ENCODE data around the gene FOXD2.

FOXD2 gene

DNA sequence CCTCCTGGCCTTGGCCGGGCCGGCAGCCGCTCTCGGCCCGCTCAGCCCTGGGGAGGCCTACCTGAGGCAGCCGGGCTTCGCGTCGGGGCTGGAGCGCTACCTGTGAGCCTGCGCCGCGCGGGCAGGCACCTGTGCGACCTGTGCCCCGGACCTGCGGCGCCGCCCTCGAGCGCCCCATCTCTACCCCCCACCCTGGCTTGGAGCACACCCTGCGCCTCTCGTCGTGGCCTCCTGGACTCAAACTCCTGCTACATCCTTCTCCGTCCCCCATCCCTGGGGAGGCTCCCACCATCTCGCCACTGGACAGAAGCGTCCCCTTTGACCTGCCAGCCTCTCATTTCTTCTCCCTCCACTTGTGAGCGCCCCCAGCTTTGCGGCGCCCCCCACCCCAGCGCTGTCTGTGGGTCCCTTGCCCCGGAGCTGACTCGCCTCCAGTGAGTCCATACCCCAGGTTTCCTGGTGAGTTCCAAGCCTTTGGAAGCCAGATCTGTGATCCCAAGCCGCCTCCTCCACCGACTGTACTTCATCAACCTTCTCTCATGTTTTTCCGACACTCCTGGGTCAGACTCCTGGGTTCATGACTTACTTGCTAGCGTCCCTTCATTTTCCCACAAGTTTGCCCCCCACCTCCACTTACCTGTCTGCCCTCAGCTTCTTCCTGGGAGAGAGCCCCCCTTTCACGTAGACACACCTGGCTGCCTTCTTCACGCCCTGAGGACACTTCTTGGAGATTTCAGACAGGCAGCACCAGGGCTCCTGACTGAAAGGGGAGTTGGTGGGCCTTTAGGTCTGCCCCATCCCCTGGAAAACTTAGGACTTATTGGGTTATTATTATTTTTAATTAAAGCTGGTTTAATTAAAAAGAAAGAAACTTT, 20.4 kb upstream of the FOXD2 start:
- DNase-seq (ENCODE audit: low read depth in 2 of 2): no peak

DNA sequence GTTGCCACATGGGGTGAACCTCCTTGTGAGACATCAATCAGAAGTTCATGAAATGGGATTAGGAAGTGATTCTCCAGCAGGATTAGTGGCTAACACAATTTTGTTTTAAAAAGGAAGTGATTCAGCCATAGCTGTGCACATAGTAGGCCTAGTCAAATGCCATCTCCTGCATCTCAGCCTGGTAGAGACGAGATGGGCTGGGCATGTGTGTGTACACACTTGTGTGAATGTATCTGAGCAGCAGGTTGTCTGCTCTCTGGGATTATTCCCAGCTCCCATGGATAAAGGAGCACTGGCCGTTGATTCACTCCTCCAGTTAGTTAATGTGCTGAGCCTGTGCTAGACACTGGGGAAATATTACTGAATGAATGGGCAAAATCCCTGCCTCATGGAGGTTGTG, 19.7 kb upstream of the FOXD2 start:
- no peak for DNase-seq (ENCODE audit: low read depth in 2 of 2)

DNA sequence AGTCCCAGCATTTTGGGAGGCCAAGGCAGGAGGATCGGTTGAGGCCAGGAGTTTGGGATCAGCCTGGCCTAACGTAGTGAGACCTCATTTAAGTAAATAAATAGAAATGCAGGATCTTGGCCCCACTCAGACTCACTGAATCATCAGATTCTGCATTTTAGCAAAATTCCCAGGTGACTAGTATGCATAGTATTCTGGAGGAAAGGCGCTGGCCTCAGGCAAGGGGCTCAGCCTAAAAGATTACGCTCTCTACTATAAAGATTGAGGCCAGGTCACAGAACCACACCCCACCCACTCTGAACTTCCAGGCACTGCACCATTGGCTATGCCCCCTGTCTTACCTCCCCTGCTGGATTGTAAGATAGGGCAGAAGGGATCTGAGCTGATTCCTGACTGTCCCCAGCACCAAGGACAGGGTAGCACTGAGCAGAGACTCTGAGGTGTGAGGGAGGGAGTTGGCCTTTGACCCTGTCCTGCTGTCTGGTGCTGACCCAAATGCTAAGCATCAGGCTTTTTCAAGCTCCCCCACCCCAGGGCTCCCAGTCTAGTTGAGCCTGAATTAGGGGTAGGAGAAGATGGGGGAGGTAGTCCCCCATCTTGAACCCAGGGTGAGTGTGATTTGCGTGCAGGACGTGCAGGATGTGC, 19.0 kb upstream of the FOXD2 start:
- DNase-seq (ENCODE audit: low read depth in 2 of 2): no peak

DNA sequence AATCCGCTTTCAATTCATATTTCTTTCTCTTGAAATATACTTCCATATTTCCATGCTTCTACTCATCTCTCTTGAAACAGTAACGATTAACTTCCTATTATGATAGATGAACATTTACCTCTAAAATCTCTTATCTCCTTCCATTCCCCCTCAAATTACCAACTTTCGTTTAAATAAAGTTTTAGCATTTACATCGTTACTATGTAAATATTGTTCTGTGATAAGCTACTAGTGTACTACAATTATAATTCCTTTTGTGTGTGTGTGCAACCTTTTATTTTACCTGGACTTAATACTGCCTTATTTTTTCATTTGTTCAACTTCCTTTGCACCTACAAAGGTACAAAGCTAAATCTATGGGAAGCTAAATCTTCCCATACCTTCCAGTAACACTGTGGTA, 17.3 kb upstream of the FOXD2 start:
- no peak for DNase-seq (ENCODE audit: low read depth in 2 of 2)

DNA sequence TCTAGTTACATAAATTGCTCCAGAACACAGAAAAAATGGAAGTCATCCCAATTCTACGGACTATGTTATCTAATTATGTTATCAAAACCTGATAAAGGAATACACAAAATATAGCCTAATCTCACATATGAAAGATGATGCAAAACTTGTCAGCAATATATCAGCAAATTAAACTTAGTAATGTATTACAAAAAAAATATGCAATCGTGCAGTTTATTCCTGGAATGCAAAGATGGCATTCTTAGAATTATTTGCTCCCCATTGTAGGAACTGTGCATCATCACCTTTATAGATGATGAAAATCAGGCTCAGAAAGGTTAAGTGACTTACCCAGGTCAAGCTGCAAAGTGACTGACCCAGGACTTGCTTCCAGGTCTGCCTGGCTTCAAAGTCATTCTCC, 14.0 kb upstream of the FOXD2 start:
- no peak for DNase-seq (ENCODE audit: low read depth in 2 of 2)

DNA sequence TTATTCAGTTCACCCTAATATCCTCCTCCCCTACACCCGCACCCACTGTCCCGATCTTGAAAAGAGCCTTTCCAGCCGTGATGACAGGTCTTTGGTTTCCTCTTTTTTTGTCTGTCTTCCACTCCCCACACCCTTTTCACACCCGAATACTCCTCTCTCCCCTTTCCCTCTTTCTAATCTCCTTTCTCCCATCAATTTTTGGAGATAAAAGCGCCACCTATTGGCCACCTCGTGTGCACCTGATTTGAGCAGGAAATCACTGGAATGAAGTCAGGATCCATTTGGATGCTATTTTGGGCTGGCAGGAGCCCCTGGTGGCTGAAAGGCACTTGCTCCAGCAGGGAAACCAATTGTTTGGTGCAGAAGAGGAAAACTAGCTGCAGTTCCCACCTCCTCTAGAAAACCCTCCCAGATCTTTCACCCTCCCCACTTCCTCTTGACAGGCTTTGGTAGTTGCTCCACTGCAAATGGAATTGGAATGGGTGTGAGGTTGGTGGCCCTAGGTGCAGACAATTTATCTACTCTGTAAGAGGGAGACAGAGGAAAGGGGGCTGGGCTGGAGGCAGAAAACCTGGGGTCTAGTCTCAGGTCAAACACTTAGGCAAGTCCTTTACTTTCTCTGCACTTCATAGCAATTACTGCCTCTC, 13.4 kb upstream of the FOXD2 start:
- peak in 1 of 2 experiments; percentile 31 for DNase-seq (ENCODE audit: low read depth in 2 of 2)

GRCh38 chr1:47431534-47431933, 6.3 kb upstream of the FOXD2 start:
- DNase-seq (ENCODE audit: low read depth in 2 of 2): peak; percentile 27 to 33

GRCh38 chr1:47432071-47433036, 5.5 kb upstream of the FOXD2 start:
- DNase-seq (ENCODE audit: low read depth in 2 of 2): peak; percentile 40 to 44

DNA sequence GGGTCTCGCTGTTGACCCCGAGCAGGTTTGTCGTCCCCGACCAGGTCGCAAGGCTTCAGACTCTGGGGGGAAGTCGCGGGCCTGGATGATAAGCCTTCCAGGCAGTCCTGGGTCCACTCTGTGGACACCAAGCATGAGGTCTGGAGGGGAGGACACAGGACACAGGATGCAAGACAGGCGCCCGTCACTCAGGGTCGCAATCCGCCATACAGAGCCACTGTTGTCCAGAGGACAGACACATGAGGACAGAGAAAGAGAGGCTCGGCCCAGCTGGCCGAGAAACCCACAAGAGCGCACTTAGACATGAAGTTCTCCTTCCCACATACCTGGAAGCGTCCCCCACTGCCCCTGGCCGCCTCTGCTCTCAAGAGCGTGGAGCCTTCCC, 4.8 kb upstream of the FOXD2 start:
- no peak for DNase-seq (ENCODE audit: low read depth in 2 of 2)

DNA sequence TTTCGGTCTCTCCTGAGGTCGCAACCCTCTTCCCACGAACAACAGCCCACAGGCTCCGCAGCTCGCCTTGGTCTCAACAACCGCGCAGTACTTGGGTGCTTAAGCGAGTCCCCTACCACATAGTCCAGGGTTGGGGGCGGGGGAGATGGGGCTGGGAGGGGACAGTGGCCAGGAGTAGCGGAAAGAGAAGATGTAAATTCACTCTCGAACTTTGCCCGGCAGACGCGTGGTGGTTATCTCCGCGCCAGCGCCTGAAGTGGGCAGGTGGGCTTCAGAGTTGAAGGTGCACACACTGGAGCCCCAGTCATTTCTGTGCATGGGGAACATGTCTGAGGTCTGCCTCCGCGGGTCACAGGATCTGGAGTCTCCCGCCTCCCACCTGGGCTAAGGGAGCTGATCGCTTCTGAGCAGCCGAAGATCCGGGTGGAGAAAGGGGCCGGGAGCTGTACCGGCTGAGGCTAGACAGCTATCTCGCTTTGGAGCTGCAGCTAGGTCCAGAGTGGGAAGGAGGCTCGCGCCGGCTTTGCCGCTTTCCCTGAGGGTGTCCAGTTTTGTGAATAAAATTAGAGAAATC, 4.3 kb upstream of the FOXD2 start:
- DNase-seq (ENCODE audit: low read depth in 2 of 2): no peak

DNA sequence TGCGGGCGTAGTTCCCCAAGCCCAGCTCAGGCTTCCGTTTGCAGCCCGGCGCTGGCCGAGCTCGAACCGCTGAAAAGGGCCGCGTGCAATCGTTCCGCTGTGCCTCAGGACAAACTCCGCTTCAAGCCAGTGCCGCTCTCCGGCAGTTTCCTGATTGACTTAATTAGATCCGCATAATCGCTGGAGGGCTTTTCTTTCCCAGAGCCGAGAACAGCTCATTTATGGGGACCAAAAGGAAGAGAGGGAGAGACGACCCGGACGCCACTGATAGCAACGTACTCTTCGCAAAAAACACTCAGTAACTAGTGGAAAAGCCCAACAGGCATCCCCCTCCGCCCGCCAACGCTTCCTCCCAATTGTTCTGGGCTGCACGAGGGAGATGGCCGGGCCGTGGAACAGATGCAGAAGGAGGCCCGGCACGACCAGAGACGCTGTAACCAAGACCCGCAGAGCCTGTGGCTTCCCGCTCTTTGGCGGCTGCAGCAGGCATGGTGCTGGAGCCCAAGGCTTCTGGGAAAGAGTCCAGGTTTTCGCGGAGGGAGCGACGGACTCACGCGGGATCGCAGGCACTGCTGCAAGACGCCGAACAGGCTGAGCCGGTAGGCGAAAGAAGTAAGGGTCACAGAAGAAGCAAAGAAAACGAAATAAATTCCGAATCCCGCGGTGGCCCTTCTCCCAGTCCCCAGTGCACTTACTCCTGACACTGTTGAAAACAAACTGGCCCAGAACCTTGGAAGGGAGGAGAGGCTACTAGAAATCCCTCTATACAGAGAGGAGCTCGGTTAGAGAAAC, 3.6 kb upstream of the FOXD2 start:
- no peak for DNase-seq (ENCODE audit: low read depth in 2 of 2)

- no peak for DNase-seq (ENCODE audit: low read depth in 2 of 2)
Measured at GRCh38 chr1:47435506-47436303, 2.1 kb upstream of the FOXD2 start.

GRCh38 chr1:47436304-47436978, 1.4 kb upstream of the FOXD2 start:
- no peak for DNase-seq (ENCODE audit: low read depth in 2 of 2)

DNA sequence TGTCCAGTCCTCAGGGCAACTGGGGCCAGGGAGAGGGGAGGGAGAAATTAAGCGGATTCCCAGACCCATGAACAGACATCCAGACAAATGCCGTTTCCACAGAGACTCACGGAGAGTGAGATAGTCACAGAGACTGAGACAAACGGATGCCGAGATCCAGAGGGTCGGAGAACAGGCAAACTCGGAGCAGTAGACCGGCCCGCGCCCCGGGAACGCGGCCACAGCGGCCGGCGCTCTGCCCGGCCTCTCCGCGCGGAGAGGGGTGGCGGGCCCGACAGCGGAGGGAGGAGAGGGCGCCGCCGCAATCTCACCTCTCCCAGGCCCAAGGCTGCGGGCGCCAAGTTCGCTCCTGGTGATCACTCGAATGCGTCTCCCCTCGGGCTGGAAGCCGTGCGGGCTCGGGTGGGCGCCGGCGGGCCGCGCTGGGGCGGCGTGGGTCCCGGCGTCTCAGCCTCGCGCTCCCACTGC, 831 bp upstream of the FOXD2 start:
- no peak for DNase-seq (ENCODE audit: low read depth in 2 of 2)

DNA sequence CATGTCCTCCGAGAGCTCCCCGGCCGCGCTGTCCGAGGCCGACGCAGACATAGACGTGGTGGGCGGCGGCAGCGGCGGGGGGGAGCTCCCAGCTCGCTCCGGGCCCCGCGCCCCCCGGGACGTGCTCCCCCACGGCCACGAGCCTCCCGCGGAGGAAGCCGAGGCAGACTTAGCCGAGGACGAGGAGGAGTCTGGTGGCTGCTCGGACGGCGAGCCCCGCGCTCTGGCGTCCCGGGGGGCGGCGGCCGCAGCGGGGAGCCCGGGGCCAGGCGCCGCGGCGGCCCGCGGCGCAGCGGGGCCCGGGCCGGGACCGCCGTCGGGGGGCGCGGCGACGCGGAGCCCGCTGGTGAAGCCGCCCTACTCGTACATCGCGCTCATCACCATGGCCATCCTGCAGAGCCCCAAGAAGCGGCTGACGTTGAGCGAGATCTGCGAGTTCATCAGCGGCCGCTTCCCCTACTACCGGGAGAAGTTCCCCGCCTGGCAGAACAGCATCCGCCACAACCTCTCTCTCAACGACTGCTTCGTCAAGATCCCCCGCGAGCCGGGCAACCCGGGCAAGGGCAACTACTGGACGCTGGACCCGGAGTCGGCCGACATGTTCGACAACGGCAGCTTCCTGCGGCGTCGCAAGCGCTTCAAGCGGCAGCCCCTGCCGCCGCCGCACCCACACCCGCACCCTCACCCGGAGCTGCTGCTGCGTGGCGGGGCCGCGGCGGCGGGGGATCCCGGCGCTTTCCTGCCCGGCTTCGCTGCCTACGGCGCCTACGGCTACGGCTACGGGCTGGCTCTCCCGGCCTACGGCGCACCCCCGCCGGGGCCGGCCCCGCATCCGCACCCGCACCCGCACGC, 547 bp downstream of the FOXD2 start:
- DNase-seq (ENCODE audit: low read depth in 2 of 2): no peak

DNA sequence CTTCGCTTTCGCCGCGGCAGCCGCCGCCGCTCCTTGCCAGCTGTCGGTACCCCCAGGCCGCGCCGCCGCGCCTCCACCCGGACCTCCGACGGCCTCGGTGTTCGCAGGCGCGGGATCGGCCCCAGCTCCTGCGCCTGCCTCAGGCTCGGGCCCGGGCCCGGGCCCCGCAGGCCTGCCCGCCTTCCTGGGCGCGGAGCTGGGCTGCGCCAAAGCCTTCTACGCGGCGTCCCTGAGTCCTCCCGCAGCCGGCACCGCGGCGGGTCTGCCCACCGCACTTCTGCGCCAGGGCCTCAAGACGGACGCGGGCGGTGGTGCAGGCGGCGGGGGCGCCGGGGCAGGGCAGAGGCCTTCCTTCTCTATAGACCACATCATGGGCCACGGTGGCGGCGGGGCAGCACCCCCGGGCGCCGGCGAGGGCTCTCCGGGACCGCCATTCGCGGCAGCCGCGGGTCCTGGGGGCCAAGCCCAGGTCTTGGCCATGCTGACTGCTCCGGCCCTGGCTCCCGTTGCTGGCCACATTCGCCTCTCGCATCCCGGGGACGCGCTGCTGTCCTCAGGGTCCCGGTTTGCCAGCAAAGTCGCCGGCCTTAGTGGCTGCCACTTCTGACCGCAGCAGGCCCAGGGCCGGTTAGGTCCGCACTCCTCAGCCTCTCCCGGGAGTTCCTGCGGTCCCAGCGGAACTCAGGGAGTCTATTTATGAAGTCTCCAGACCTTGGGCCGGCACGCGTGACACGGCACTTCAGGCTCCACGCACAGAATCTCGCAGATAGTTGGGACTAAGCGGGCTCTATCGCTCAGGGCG, 1.4 kb downstream of the FOXD2 start:
- no peak for DNase-seq (ENCODE audit: low read depth in 2 of 2)
